Neuronal stem cell (in vitro differentiated cells): Measurements from ENCODE around the gene PRIM2.
"Not testable (repeated sequence)": the region's sequence is repeated elsewhere in the genome, so short reads cannot be mapped to it uniquely, and the experiment has no call there.

Experiments
- DNase-seq: peaks from one replicate; pipeline ENCODE4 v3.0.0-alpha.2; 2013; ENCODE audit warnings: low spot score
- H2AFZ ChIP-seq: one replicate; pipeline ENCODE4 v1.6.1; 2013; ENCODE audit warnings: mild to moderate bottlenecking, low read length, inconsistent platforms
- H2AK5ac ChIP-seq: 2 replicates; pipeline ENCODE4 v1.6.1; 2013; ENCODE audit warnings: low read depth, mild to moderate bottlenecking, inconsistent platforms, low read length, moderate library complexity, mixed read lengths
- H2BK120ac ChIP-seq: 2 replicates; pipeline ENCODE4 v1.6.1; 2013; ENCODE audit warnings: low read depth, mild to moderate bottlenecking, inconsistent platforms, low read length, moderate library complexity, mixed read lengths
- H2BK12ac ChIP-seq: one replicate; pipeline ENCODE4 v1.6.1; 2013; ENCODE audit warnings: low read length, inconsistent platforms
- H2BK15ac ChIP-seq: 2 replicates; pipeline ENCODE4 v1.6.1; 2013; ENCODE audit warnings: mild to moderate bottlenecking, low read length, inconsistent platforms, mixed read lengths
- H2BK5ac ChIP-seq: one replicate; pipeline ENCODE4 v1.6.1; 2013; ENCODE audit warnings: inconsistent platforms, mild to moderate bottlenecking, low read length, moderate library complexity
- H3K14ac ChIP-seq: one replicate; pipeline ENCODE4 v1.6.1; 2013; ENCODE audit warnings: low read length, inconsistent platforms
- H3K18ac ChIP-seq: 2 replicates; pipeline ENCODE4 v1.6.1; 2013; ENCODE audit warnings: low read length, inconsistent platforms
- H3K23ac ChIP-seq: 2 replicates; pipeline ENCODE4 v1.6.1; 2013; ENCODE audit warnings: low read depth, mild to moderate bottlenecking, mixed read lengths, low read length, inconsistent platforms; ENCODE audit not compliant: poor library complexity
- H3K27ac ChIP-seq: replicated peaks from 3 replicates; pipeline ENCODE4 v1.5.1; 2013; ENCODE audit warnings: low read length, inconsistent platforms
- H3K27me3 ChIP-seq, 3 experiments: 2 replicates each; pipeline ENCODE4 v1.6.1; 2013; ENCODE audit warnings: low read length in 3 of 3, mild to moderate bottlenecking in 2 of 3, inconsistent platforms in 1 of 3, low read depth in 1 of 3, mixed read lengths in 1 of 3, moderate library complexity in 1 of 3; ENCODE audit not compliant: control insufficient read depth in 3 of 3, insufficient read depth in 3 of 3
- H3K36me3 ChIP-seq, 2 donors: replicated peaks in 1 of 2; 2 replicates each; pipeline ENCODE4 v1.6.1; 2013; ENCODE audit warnings: low read length in 2 of 2; ENCODE audit not compliant: control insufficient read depth in 2 of 2, insufficient read depth in 2 of 2
- H3K4ac ChIP-seq: 2 replicates; pipeline ENCODE4 v1.6.1; 2013; ENCODE audit warnings: inconsistent platforms, mild to moderate bottlenecking, low read length, moderate library complexity
- H3K4me1 ChIP-seq, 2 donors: 1 replicate in 1 of 2; 2 replicates in 1 of 2; pipeline ENCODE4 v1.6.1; 2013; ENCODE audit warnings: low read length in 2 of 2, low read depth in 1 of 2; ENCODE audit not compliant: control insufficient read depth in 2 of 2, insufficient read depth in 1 of 2
- H3K4me2 ChIP-seq: one replicate; pipeline ENCODE4 v1.6.1; 2013; ENCODE audit warnings: mild to moderate bottlenecking, low read length, inconsistent platforms; ENCODE audit not compliant: insufficient read depth, poor library complexity, severe bottlenecking
- H3K4me3 ChIP-seq, 2 donors: 2 replicates each; pipeline ENCODE4 v1.5.1; 2013; ENCODE audit warnings: low read length in 2 of 2, mild to moderate bottlenecking in 2 of 2, inconsistent platforms in 1 of 2, moderate library complexity in 1 of 2
- H3K79me1 ChIP-seq: one replicate; pipeline ENCODE4 v1.6.1; 2013; ENCODE audit warnings: low read depth, mild to moderate bottlenecking, inconsistent platforms, low read length, moderate library complexity
- H3K9ac ChIP-seq: one replicate; pipeline ENCODE4 v1.6.1; 2013; ENCODE audit warnings: mild to moderate bottlenecking, low read depth, low read length, inconsistent platforms; ENCODE audit not compliant: poor library complexity
- H3K9me3 ChIP-seq, 2 donors: replicated peaks in 1 of 2; 2 replicates each; pipeline versions ENCODE3 to v1.6.1; 2013; ENCODE audit warnings: low read length in 2 of 2, mild to moderate bottlenecking in 2 of 2, inconsistent platforms in 1 of 2, low read depth in 1 of 2, mixed read lengths in 1 of 2, moderate library complexity in 1 of 2; ENCODE audit not compliant: control insufficient read depth in 2 of 2, insufficient read depth in 1 of 2
- H4K8ac ChIP-seq: one replicate; pipeline ENCODE4 v1.6.1; 2013; ENCODE audit warnings: low read depth, mild to moderate bottlenecking, inconsistent platforms, low read length, moderate library complexity
- H4K91ac ChIP-seq: one replicate; pipeline ENCODE4 v1.6.1; 2013; ENCODE audit warnings: low read length, low read depth, mild to moderate bottlenecking, inconsistent platforms; ENCODE audit not compliant: poor library complexity
- WGBS, 2 donors: extraction: QIAGEN DNeasy Blood & Tissue Kit; methylation state at CpG; one replicate each; pipeline ENCODE4 v1.1.7; 2013; ENCODE audit warnings: missing lambda C conversion rate in 2 of 2, mixed read lengths in 1 of 2; ENCODE audit not compliant: insufficient read length in 2 of 2, insufficient replicate concordance in 1 of 2; ENCODE audit errors: extremely low coverage in 2 of 2; 5-methylcytosine and 5-hydroxymethylcytosine counted together

Gene PRIM2

GRCh38 chr6:57449496-57450066, 132.2 kb downstream of the PRIM2 start:
- H3K27ac ChIP-seq, H2AFZ ChIP-seq, H3K36me3 ChIP-seq, H2BK12ac ChIP-seq, H3K9ac ChIP-seq, H3K9me3 ChIP-seq, H2BK120ac ChIP-seq, H4K91ac ChIP-seq, H3K4me3 ChIP-seq, H2BK15ac ChIP-seq, H3K14ac ChIP-seq, H2AK5ac ChIP-seq, H3K18ac ChIP-seq, H3K27me3 ChIP-seq, H3K4ac ChIP-seq, H4K8ac ChIP-seq, DNase-seq, H3K23ac ChIP-seq, H3K4me2 ChIP-seq, H2BK5ac ChIP-seq, H3K79me1 ChIP-seq, H3K4me1 ChIP-seq: not testable (repeated sequence)
- WGBS, 2 donors: no CpG with 5 or more reads among the region's 1 CpG

- H3K23ac ChIP-seq, H3K9me3 ChIP-seq, H3K18ac ChIP-seq, H2BK12ac ChIP-seq, H3K4ac ChIP-seq, H3K14ac ChIP-seq, H3K4me1 ChIP-seq, H2AK5ac ChIP-seq, H3K9ac ChIP-seq, H3K4me3 ChIP-seq, H2BK5ac ChIP-seq, H2AFZ ChIP-seq, H3K4me2 ChIP-seq, H3K36me3 ChIP-seq, H3K27me3 ChIP-seq, H2BK120ac ChIP-seq, H4K91ac ChIP-seq, H2BK15ac ChIP-seq, H3K27ac ChIP-seq, DNase-seq, H3K79me1 ChIP-seq, H4K8ac ChIP-seq: not testable (repeated sequence)
- no CpG with 5 or more reads among the region's 2 CpGs for WGBS, 2 donors
These were observed 142.4 kb downstream of the PRIM2 start for GRCh38 chr6:57459781-57460180.

- not testable (repeated sequence) for H3K4ac ChIP-seq, H3K27ac ChIP-seq, H2BK15ac ChIP-seq, H3K18ac ChIP-seq, H3K4me3 ChIP-seq, H2BK120ac ChIP-seq, H3K14ac ChIP-seq, H2AFZ ChIP-seq, H2BK12ac ChIP-seq, H3K36me3 ChIP-seq, H3K9me3 ChIP-seq, H3K4me2 ChIP-seq, H3K9ac ChIP-seq, H2AK5ac ChIP-seq, H2BK5ac ChIP-seq, H3K23ac ChIP-seq, H4K91ac ChIP-seq, H3K27me3 ChIP-seq, H4K8ac ChIP-seq, DNase-seq, H3K4me1 ChIP-seq, H3K79me1 ChIP-seq
- no CpG with 5 or more reads among the region's 4 CpGs for WGBS, 2 donors
These were observed 143.6 kb downstream of the PRIM2 start for GRCh38 chr6:57461022-57461421.

- H3K36me3 ChIP-seq, H3K23ac ChIP-seq, H3K27me3 ChIP-seq, H2BK120ac ChIP-seq, H3K4ac ChIP-seq, H4K8ac ChIP-seq, H3K79me1 ChIP-seq, H3K9ac ChIP-seq, H3K27ac ChIP-seq, H3K4me1 ChIP-seq, H3K18ac ChIP-seq, H2AFZ ChIP-seq, H3K4me3 ChIP-seq, H3K9me3 ChIP-seq, H2BK5ac ChIP-seq, H2AK5ac ChIP-seq, H2BK15ac ChIP-seq, H2BK12ac ChIP-seq, H4K91ac ChIP-seq, H3K14ac ChIP-seq, H3K4me2 ChIP-seq, DNase-seq: not testable (repeated sequence)
- WGBS, 2 donors: no CpG with 5 or more reads among the region's 5 CpGs
These were observed 146.4 kb downstream of the PRIM2 start for GRCh38 chr6:57463809-57464208.
